Psoas muscle (tissue), 8 donors: ENCODE measurements around the gene PGF. TPM values are rescaled to one million over a fixed set of nuclear protein-coding genes. Genes with fewer than 3 reads are reported as not detected.

Experiments used
- ATAC-seq, 4 donors: fragments of 200-7000 bp; cut with Tn5 transposase; one replicate each; pipeline ENCODE4 v1.9.1; 2020; ENCODE audit warnings: moderate library complexity in 3 of 4, mild to moderate bottlenecking in 2 of 4
- DNase-seq, 2 donors: peaks; one replicate each; pipeline ENCODE4 v3.0.0-alpha.2; 2020
- H3K27ac ChIP-seq: fragments of 200-600 bp; one replicate; pipeline ENCODE4 v1.8.0; 2022
- H3K27me3 ChIP-seq, 3 donors: fragments of 200-600 bp in 1 of 3; one replicate each; pipeline versions ENCODE4 v1.6.1 to v1.8.0; 2013 to 2022; ENCODE audit warnings: low read length in 2 of 3, mild to moderate bottlenecking in 2 of 3, moderate library complexity in 1 of 3; ENCODE audit not compliant: insufficient read depth in 3 of 3
- H3K36me3 ChIP-seq, 2 donors: fragments of 200-600 bp in 1 of 2; one replicate each; pipeline versions ENCODE4 v1.6.1 to v1.8.0; 2013 to 2022; ENCODE audit warnings: low read depth in 1 of 2, mild to moderate bottlenecking in 1 of 2, moderate library complexity in 1 of 2; ENCODE audit not compliant: insufficient read depth in 1 of 2
- H3K4me1 ChIP-seq: fragments of 200-600 bp; one replicate; pipeline ENCODE4 v1.8.0; 2022
- H3K4me3 ChIP-seq: fragments of 200-600 bp; one replicate; pipeline ENCODE4 v1.8.0; 2022; ENCODE audit warnings: mild to moderate bottlenecking
- H3K9me3 ChIP-seq: fragments of 200-600 bp; one replicate; pipeline ENCODE4 v1.8.0; 2022
- WGBS, 3 donors: extraction: QIAGEN DNeasy Blood & Tissue Kit; methylation state at CpG; one replicate each; pipeline versions ENCODE4 v1.1.6 to v1.1.7; 2013; 5-methylcytosine and 5-hydroxymethylcytosine counted together
- intact Hi-C, 2 donors: fragments of 100-400 bp; cut with DNase I; formaldehyde crosslinking; loops; one replicate each; pipeline versions ENCODE4 v1.11.0 to v1.14.2; 2022
- polyA plus RNA-seq, 3 donors: library from polyadenylated mRNA; stranded (reverse); fragments of 200-250 nt; gene quantifications; one replicate each; pipeline ENCODE4 v1.2.3, GENCODE V29; 2013
- total RNA-seq, 4 donors: library from RNA; stranded (reverse); fragmentation: NEBNext Ultra II Directional in 2 of 4; extraction: Animal tissue kit (Norgen Biotek cat#: 25700) in 2 of 4; gene quantifications; one replicate each; pipeline versions ENCODE4 v1.2.1 to v1.2.4, GENCODE V29; 2021 to 2023
- TF ChIP-seq, protein P1 (sequence below): fragments of 200-600 bp; IDR thresholded peaks from one replicate; pipeline ENCODE4 v1.8.0; 2022; ENCODE audit warnings: antibody characterized with exemption
- donor health status: healthy with polysubstance abuse.
- donor health status: DM: no; HTN: no; CAD: no; lungs with moderate emphysema.
- donor health status: Bipolar disorder and iron deficiency.
- donor health status: healthy.
- donor health status: DM: yes; HTN: yes; CAD: no.
- donor health status: DM: no; HTN: no; CAD: no.
- donor health status: DM: no; HTN: no; CAD: no.
- donor health status: DM: yes; HTN: yes; CAD: no.

PGF gene
- total and polyA plus RNA-seq, 7 donors = 2.5 to 9.8 (median 7.9) TPM

DNA sequence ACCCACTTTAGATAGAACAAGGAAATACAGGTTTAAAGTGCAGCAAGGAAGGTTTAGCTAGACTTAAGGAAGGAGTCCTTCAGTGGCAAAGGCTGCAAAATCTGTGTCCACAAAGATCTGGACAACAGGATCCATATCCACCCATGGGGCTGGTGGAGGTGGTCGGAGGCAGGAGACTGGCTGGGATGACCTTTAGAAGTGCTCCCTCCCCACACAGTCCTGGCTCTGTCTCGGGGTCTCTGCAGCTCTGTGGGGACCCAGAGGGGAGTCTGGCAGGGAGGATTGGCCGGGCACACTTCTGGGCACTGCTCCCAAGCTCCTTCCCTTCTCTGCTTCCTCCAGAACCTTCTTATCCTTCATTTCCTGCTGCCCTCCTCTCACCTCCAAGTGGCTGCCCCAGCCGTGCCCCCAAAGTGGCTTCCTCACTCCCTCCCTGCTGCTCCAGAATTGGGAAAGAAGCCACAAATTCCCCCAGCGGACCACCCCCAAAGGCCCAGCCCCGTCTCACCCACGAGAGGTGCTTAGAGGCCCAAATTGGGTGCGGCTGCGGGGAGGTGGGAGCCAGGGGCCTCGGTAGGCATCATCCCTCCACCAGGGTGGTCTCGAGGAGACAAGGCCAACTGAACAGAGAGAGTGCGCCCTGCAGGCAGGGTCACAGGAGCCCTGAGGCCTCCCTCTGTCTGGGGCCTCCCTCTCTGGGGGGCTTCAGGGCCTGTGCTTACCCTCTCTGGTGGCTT is 21.9 kb upstream of the PGF start:
- no peaks in the 10 kb centered on the region for H3K9me3 ChIP-seq
- H3K27me3 ChIP-seq = no peaks in the 10 kb centered on the region
- H3K27ac ChIP-seq = no peak overlapping the region
- H3K4me3 ChIP-seq = no peak overlapping the region
- H3K36me3 ChIP-seq = no peaks in the 10 kb centered on the region
- peaks cover 62% of the 10 kb centered on the region for H3K4me1 ChIP-seq
- intact Hi-C loops = no loop called here
- no peak for DNase-seq
- no peak for ATAC-seq
- WGBS, 3 donors = 90 to 93% (median 91%) methylated on average over 12 of the region's 12 CpGs
- TF ChIP-seq, protein P1, sequence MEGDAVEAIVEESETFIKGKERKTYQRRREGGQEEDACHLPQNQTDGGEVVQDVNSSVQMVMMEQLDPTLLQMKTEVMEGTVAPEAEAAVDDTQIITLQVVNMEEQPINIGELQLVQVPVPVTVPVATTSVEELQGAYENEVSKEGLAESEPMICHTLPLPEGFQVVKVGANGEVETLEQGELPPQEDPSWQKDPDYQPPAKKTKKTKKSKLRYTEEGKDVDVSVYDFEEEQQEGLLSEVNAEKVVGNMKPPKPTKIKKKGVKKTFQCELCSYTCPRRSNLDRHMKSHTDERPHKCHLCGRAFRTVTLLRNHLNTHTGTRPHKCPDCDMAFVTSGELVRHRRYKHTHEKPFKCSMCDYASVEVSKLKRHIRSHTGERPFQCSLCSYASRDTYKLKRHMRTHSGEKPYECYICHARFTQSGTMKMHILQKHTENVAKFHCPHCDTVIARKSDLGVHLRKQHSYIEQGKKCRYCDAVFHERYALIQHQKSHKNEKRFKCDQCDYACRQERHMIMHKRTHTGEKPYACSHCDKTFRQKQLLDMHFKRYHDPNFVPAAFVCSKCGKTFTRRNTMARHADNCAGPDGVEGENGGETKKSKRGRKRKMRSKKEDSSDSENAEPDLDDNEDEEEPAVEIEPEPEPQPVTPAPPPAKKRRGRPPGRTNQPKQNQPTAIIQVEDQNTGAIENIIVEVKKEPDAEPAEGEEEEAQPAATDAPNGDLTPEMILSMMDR = no peak

- no peak for ATAC-seq
- no peaks in the 10 kb centered on the region for H3K36me3 ChIP-seq
- intact Hi-C loops = no loop called here
- H3K27ac ChIP-seq = no peak overlapping the region
- no peak overlapping the region for H3K4me3 ChIP-seq
- no peak for DNase-seq
- WGBS, 3 donors = 73 to 78% (median 77%) methylated on average over 11 of the region's 11 CpGs
- H3K9me3 ChIP-seq = no peaks in the 10 kb centered on the region
- TF ChIP-seq, protein P1 = no peak
- no peaks in the 10 kb centered on the region for H3K27me3 ChIP-seq
- H3K4me1 ChIP-seq = peaks cover 57% of the 10 kb centered on the region
Measured at GRCh38 chr14:74976264-74977113, 21.1 kb upstream of the PGF start.

DNA sequence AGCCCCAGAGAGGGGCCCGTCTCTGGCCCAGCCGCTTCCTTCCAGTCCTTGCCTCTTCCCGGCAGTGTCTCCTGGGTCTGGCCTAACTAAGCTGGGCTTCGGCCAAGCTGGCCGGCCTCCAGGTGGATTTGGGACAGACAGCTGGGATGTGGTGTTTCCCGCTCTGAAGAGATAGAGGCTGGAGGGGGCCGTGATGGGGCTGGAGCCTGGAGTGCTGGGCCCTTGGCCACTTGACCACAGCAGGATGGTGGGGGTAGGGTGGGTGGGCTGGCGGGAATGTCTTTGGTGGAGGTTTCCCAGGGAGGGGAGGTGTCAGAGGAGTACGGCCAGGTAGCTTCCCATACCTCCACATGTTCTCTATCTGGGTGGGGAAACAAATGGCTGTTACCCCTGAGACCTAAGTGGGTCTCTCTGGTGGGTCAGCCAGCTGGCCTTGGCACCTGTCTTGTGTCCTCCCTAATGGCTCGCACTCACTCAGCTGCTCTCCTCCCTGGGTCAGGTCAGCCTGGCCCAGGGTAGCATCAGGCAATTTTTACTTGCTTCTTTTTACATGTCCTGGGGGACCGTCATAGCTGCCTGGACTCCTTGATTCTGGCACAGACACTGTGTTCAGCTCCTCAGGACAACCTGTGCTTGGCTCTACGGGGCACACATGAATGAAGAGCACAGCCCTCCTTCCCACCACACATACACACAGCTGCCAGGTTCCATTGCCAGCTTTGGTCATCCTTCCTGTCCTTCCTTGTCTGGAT is 19.8 kb upstream of the PGF start:
- TF ChIP-seq, protein P1 = no peak
- intact Hi-C loops = no loop called here
- 32 to 44% (median 33%) methylated on average over 12 of the region's 12 CpGs for WGBS, 3 donors
- Histone ChIP-seq H3K4me1 (peaks cover 45% of the 10 kb centered on the region), H3K4me3 (no peak overlapping the region), H3K27ac (peak overlapping the region; percentile 55), H3K9me3 (no peaks in the 10 kb centered on the region), H3K27me3 (no peaks in the 10 kb centered on the region), H3K36me3 (no peaks in the 10 kb centered on the region)
- peak; percentile 11 to 53 (median 36) for ATAC-seq
- peak; percentile 89 to 95 for DNase-seq

DNA sequence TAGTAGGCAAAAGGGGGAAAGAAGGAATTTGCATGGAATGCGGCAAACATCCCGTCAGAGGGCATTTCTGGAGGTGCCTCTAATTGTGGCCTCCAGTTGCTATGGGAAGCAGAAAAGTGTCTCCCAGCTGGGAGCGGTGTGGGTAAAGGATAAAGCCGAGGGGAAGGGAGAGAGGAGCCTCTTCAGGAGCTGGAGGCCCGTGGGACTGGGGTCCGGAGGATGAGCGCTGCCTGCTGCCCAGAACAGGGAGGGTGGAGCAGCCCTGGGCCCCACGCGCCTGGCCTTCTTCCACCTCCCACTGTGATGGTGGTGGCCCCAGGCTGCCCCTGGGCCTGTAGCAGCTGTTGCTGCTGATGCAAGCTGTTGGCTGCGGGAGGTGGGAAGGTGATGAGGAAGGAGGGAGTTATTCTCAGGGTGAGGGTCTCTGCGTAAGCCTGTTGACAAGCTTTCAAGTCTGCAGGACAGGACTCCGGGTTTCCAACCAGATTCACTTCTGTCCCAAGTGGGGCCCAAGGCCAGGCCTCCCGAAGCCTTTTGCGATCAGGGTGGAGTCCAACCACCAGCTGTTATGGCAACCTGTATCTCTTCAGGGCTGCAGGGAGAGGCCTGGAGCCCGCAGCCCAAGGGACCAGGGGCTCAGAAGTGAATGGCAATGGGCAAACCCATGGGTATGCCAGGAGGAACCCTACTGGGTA is 19.1 kb upstream of the PGF start:
- peaks cover 38% of the 10 kb centered on the region for H3K4me1 ChIP-seq
- no peaks in the 10 kb centered on the region for H3K9me3 ChIP-seq
- H3K4me3 ChIP-seq = no peak overlapping the region
- peak in 3 of 4 donors; percentile 24 to 39 (median 30) for ATAC-seq
- WGBS, 3 donors = 56 to 65% (median 65%) methylated on average over 15 of the region's 15 CpGs
- H3K27me3 ChIP-seq = no peaks in the 10 kb centered on the region
- intact Hi-C loops = no loop called here
- peak overlapping the region; percentile 55 for H3K27ac ChIP-seq
- DNase-seq = peak in 1 of 2 donors; percentile 88
- H3K36me3 ChIP-seq = no peaks in the 10 kb centered on the region
- TF ChIP-seq, protein P1 = no peak
